ENCODE results near the gene FLG. TPM values are rescaled to one million over a fixed set of nuclear protein-coding genes. Genes with fewer than 3 reads are reported as not detected.
A peak's percentile ranks its signal among the peaks of the same experiment; 100 is the strongest.
"Not testable (repeated sequence)": the region's sequence is repeated elsewhere in the genome, so short reads cannot be mapped to it uniquely, and the experiment has no call there.

Gene FLG
- total RNA-seq, 1 experiment from 2014 or later: 0.05 TPM

DNA sequence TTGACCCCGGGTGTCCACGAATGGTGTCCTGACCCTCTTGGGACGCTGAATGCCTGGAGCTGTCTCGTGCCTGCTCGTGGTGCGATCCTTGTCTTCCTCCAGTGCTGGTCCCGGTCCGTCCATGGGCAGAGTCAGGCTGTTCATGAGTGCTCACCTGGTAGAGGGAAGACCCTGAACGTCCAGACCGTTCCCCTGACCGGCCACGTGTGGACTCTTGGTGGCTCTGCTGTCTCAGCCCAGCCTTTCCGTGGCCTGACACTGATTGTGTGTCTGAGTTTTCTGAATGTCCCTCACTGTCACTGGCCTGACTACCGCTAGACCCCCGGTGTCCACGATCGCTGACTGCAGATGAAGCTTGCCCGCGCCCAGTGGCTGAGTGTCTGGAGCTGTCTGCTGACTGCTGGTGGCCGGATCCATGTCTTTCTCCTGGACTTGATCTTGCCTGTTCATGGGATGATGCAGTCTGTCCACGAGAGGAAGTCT, 11.7 kb downstream of the FLG start:
- Histone ChIP-seq H3K4me1 (replicated peaks) (no peaks in the 10 kb centered on the region), H3K27ac (no peak overlapping the region), H3K4me3 (no peak overlapping the region), H3K9me3 (replicated peaks) (no peaks in the 10 kb centered on the region), H3K27me3 (replicated peaks) (no peaks in the 10 kb centered on the region), H3K36me3 (no peaks in the 10 kb centered on the region; the same call in 1 of the 2 replicates)
- peak in 1 of 2 experiments; percentile 37 for DNase-seq (ENCODE audit: low read depth in 1 of 2, low spot score in 2 of 2)

DNA sequence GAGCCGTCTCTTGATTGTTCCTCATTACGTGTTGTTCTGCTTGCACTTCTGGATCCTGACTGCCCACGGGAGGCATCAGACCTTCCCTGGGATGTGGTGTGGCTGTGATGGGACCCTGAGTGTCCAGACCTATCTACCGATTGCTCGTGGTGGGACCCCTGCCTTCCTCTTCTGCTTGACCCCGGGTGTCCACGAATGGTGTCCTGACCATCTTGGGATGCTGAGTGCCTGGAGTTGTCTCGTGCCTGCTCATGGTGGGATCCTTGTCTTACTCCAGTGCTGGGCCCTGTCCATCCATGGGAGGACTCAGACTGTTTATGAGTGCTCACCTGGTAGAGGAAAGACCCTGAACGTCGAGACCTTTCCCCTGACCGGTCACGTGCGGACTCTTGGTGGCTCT, 12.9 kb downstream of the FLG start:
- not testable (repeated sequence) for H3K4me3 ChIP-seq; H3K27me3 ChIP-seq (replicated peaks); H3K4me1 ChIP-seq (replicated peaks); H3K9me3 ChIP-seq (replicated peaks); H3K36me3 ChIP-seq; H3K27ac ChIP-seq; DNase-seq (ENCODE audit: low read depth in 1 of 2, low spot score in 2 of 2)

DNA sequence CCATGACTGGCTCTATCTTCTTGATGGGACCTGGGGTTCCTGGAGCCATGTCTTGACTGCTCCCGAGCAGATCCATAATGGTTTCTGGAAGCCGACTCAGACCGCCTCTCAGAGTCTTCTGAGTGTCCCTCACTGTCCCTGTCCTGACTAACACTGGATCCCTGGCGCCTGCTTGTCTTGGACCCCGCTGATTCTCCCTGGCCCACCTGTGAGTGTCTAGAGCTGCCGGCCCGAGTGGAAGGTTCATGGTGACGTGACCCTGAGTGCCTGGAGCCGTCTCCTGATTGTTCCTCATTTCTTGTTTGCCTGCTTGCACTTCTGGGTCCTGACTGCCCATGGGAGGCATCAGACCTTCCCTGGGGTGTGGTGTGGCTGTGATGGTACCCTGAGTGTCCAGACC, 15.1 kb downstream of the FLG start:
- no peaks in the 10 kb centered on the region for H3K9me3 ChIP-seq (replicated peaks)
- no peak overlapping the region for H3K27ac ChIP-seq
- no peaks in the 10 kb centered on the region for H3K4me1 ChIP-seq (replicated peaks)
- H3K4me3 ChIP-seq: no peak overlapping the region
- DNase-seq (ENCODE audit: low read depth in 1 of 2, low spot score in 2 of 2): no peak
- no peaks in the 10 kb centered on the region for H3K27me3 ChIP-seq (replicated peaks)
- no peaks in the 10 kb centered on the region for H3K36me3 ChIP-seq

DNA sequence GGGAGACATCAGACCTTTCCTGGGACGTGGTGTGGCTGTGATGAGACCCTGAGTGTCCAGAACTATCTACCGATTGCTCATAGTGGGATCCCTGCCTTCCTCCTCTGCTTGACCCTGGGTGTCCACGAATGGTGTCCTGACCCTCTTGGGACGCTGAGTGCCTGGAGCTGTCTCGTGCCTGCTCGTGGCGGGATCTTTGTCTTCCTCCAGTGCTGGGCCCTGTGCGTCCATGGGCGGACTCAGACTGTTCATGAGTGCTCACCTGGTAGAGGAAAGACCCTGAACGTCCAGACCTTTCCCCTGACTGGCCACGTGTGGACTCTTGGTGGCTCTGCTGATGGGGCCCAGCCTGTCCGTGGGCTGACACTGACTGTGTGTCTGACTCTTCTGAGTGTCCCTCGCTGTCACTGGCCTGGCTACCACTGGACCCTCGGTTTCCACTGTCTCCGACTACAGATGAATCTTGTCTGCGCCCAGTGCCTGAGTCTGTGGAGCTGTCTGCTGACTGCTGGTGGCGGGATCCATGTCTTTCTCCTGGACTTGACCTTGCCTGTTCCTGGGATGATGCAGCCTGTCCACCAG, 15.6 kb downstream of the FLG start:
- DNase-seq (ENCODE audit: low read depth in 1 of 2, low spot score in 2 of 2); H3K27ac ChIP-seq; H3K4me3 ChIP-seq; H3K9me3 ChIP-seq (replicated peaks); H3K4me1 ChIP-seq (replicated peaks); H3K27me3 ChIP-seq (replicated peaks); H3K36me3 ChIP-seq: not testable (repeated sequence)

DNA sequence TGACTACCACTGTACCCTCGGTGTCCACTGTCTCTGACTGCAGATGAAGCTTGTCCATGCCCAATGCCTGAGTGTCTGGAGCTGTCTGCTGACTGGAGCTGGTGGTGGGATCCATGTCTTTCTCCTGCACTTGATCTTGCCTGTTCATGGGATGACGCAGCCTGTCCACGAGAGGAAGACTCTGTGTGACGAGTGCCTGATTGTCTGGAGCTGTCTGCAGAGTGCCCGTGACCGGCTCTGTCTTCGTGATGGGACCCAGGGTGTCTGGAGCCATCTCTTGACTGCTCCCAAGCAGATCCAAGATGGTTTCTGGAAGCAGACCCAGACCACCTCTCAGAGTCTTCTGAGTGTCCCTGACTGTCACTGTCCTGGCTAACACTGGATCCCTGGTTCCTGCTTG, 16.3 kb downstream of the FLG start:
- not testable (repeated sequence) for H3K9me3 ChIP-seq (replicated peaks); H3K36me3 ChIP-seq; H3K4me1 ChIP-seq (replicated peaks); H3K4me3 ChIP-seq; H3K27me3 ChIP-seq (replicated peaks); H3K27ac ChIP-seq
- peak in 1 of 2 experiments; percentile 34 for DNase-seq (ENCODE audit: low read depth in 1 of 2, low spot score in 2 of 2)

DNA sequence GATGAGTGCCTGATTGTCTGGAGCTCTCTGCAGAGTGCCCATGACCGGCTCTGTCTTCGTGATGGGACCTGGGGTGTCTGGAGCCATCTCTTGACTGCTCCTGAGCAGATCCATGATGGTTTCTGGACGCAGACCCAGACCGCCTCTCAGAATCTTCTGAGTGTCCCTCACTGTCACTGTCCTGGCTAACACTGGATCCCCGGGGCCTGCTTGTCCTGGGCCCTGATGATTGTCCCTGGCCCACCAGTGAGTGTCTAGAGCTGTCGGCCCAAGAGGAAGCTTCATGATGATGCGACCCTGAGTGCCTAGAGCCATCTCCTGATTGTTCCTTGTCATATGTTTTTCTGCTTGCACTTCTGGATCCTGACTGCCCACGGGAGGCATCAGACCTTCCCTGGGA, 17.1 kb downstream of the FLG start:
- not testable (repeated sequence) for H3K4me3 ChIP-seq; H3K27me3 ChIP-seq (replicated peaks); H3K9me3 ChIP-seq (replicated peaks)

DNA sequence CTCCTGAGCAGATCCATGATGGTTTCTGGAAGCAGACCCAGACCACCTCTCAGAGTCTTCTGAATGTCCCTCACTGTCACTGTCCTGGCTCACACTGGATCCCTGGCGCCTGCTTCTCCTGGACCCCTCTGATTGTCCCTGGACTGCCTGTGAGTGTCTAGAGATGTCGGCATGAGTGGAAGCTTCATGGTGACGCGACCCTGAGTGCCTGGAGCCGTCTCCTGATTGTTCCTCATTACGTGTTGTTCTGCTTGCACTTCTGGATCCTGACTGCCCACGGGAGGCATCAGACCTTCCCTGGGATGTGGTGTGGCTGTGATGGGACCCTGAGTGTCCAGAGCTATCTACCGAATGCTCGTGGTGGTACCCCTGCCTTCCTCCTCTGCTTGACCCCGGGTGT, 18.9 kb downstream of the FLG start:
- not testable (repeated sequence) for DNase-seq (ENCODE audit: low read depth in 1 of 2, low spot score in 2 of 2); H3K9me3 ChIP-seq (replicated peaks); H3K4me3 ChIP-seq; H3K4me1 ChIP-seq (replicated peaks); H3K27ac ChIP-seq; H3K36me3 ChIP-seq; H3K27me3 ChIP-seq (replicated peaks)

More for the DNA sequence above, 17.1 kb downstream of the FLG start:
- not testable (repeated sequence) for H3K27ac ChIP-seq; H3K4me1 ChIP-seq (replicated peaks); H3K36me3 ChIP-seq
- DNase-seq (ENCODE audit: low read depth in 1 of 2, low spot score in 2 of 2): peak in 1 of 2 experiments; percentile 31

DNA sequence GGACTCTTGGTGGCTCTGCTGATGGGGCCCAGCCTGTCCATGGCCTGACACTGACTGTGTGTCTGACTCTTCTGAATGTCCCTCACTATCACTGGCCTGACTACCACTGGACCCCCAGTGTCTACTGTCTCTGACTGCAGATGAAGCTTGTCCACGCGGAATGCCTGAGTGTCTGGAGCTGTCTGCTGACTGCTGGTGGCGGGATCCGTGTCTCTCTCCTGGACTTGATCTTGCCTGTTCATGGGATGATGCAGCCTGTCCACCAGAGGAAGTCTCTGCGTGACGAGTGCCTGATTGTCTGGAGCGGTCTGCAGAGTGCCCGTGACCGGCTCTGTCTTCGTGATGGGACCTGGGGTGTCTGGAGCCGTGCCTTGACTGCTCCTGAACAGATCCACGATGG, 20.3 kb downstream of the FLG start:
- H3K27ac ChIP-seq; H3K4me3 ChIP-seq; DNase-seq (ENCODE audit: low read depth in 1 of 2, low spot score in 2 of 2); H3K4me1 ChIP-seq (replicated peaks); H3K27me3 ChIP-seq (replicated peaks); H3K9me3 ChIP-seq (replicated peaks); H3K36me3 ChIP-seq: not testable (repeated sequence)

DNA sequence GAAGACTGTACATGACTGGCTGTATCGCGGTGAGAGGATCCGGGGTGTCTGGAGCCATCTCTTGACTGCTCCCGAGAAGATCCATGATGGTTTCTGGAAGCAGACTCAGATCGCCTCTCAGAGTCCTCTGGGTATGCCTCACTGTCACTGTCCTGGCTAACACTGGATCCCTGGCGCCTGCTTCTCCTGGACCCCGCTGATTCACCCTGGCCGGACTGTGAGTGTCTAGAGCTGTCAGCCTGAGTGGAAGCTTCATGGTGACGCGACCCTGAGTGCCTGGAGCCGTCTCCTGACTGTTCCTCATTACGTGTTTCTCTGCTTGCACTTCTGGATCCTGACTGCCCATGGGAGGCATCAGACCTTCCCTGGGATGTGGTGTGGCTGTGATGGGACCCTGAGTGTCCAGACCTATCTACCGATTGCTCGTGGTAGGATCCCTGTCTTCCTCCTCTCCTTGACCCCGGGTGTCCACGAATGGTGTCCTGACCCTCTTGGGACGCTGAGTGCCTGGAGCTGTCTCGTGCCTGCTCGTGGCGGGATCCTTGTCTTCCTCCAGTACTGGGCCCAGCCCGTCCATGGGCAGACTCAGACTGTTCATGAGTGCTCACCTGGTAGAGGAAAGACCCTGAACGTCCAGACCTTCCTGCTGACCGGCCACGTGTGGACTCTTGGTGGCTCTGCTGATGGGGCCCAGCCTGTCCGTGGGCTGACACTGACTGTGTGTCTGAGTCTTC, 21.7 kb downstream of the FLG start:
- not testable (repeated sequence) for H3K36me3 ChIP-seq; H3K27me3 ChIP-seq (replicated peaks); H3K27ac ChIP-seq; H3K4me3 ChIP-seq; DNase-seq (ENCODE audit: low read depth in 1 of 2, low spot score in 2 of 2); H3K9me3 ChIP-seq (replicated peaks); H3K4me1 ChIP-seq (replicated peaks)

GRCh38 chr1:152256394-152256793, 68.6 kb downstream of the FLG start:
- H3K9me3 ChIP-seq (replicated peaks); H3K4me3 ChIP-seq; H3K27me3 ChIP-seq (replicated peaks); H3K36me3 ChIP-seq; H3K27ac ChIP-seq; DNase-seq (ENCODE audit: low read depth in 1 of 2, low spot score in 2 of 2); H3K4me1 ChIP-seq (replicated peaks): not testable (repeated sequence)

Other genes starting within 250 kb of the FLG start
- gene TCHHL1, start 236.2 kb downstream of the FLG start, total RNA-seq (2014; rRNA removed; shearing (Covaris generic)): not detected in 2 replicates
- gene TCHH, start 209.8 kb downstream of the FLG start, total RNA-seq (2014; rRNA removed; shearing (Covaris generic)): 0.05 TPM in 1 of 2 replicates, not detected in the other
- not detected in 2 replicates for gene RPTN, start 166.0 kb downstream of the FLG start, total RNA-seq (2014; rRNA removed; shearing (Covaris generic))
- 0.03 TPM in 1 of 2 replicates, not detected in the other for gene HRNR, start 101.0 kb downstream of the FLG start, total RNA-seq (2014; rRNA removed; shearing (Covaris generic))
- not detected in 2 replicates for gene FLG2, start 34.8 kb upstream of the FLG start, total RNA-seq (2014; rRNA removed; shearing (Covaris generic))
- gene CRNN, start 89.0 kb upstream of the FLG start, total RNA-seq (2014; rRNA removed; shearing (Covaris generic)): 0.16 TPM in 1 of 2 replicates, not detected in the other
- not detected in 2 replicates for gene LCE5A, start 185.6 kb upstream of the FLG start, total RNA-seq (2014; rRNA removed; shearing (Covaris generic))
- gene CRCT1, start 189.2 kb upstream of the FLG start, total RNA-seq (2014; rRNA removed; shearing (Covaris generic)): not detected in 2 replicates
- not detected in 2 replicates for gene LCE3E, start 241.5 kb upstream of the FLG start, total RNA-seq (2014; rRNA removed; shearing (Covaris generic))